Body of pancreas (tissue), 4 donors: ENCODE measurements around the gene KRT33A. TPM values are rescaled to one million over a fixed set of nuclear protein-coding genes. Genes with fewer than 3 reads are reported as not detected.
"Not testable (repeated sequence)": the region's sequence is repeated elsewhere in the genome, so short reads cannot be mapped to it uniquely, and the experiment has no call there.

Experiments
- ATAC-seq: fragments of 150-250 bp; one replicate; pipeline ENCODE4 v1.9.1; 2016
- DNase-seq, 4 donors: peaks; one replicate each; pipeline ENCODE4 v3.0.0-alpha.2; 2019
- H3K27ac ChIP-seq, 4 donors: fragments of 200-600 bp; sonication (generic); 1 replicate in 3 of 4; 2 replicates in 1 of 4; pipeline versions ENCODE4 v1.5.1 to v1.6.1; 2016 to 2019; ENCODE audit warnings: mild to moderate bottlenecking in 1 of 4, mixed read lengths in 1 of 4, moderate library complexity in 1 of 4
- H3K27me3 ChIP-seq, 2 donors: fragments of 200-600 bp; sonication (generic); one replicate each; pipeline ENCODE4 v1.6.0; 2016; ENCODE audit warnings: mild to moderate bottlenecking in 1 of 2
- H3K36me3 ChIP-seq, 2 donors: fragments of 200-600 bp; sonication (generic); replicated peaks in 1 of 2; 2 replicates each; pipeline ENCODE4 v1.5.1; 2016; ENCODE audit warnings: low read depth in 2 of 2; ENCODE audit not compliant: insufficient read depth in 1 of 2
- H3K4me1 ChIP-seq: fragments of 200-600 bp; sonication (generic); one replicate; pipeline ENCODE4 v1.6.0; 2016
- H3K4me3 ChIP-seq, 2 donors: fragments of 200-600 bp; sonication (generic); 1 replicate in 1 of 2; 2 replicates in 1 of 2; pipeline ENCODE4 v1.5.1; 2016 to 2019
- H3K9me3 ChIP-seq, 3 donors: fragments of 200-600 bp; sonication (generic); 1 replicate in 2 of 3; 2 replicates in 1 of 3; pipeline ENCODE4 v1.5.1; 2016
- CTCF ChIP-seq, 7 experiments: fragments of 450-650 bp in 4 of 7; fragments of 200-600 bp in 3 of 7; sonication (generic) in 3 of 7; IDR thresholded peaks; one replicate each; pipeline ENCODE4 v1.5.1; 2016 to 2019; ENCODE audit warnings: antibody characterized with exemption in 7 of 7
- POLR2A ChIP-seq, 3 donors: fragments of 450-650 bp; IDR thresholded peaks; one replicate each; pipeline ENCODE4 v1.6.1; 2016; ENCODE audit warnings: antibody characterized with exemption in 3 of 3, mild to moderate bottlenecking in 2 of 3
- WGBS, 2 donors: methylation state at CpG; one replicate each; pipeline ENCODE4 v1.1.5; 2017; 5-methylcytosine and 5-hydroxymethylcytosine counted together
- intact Hi-C: fragments of 100-400 bp; cut with DNase I; formaldehyde crosslinking; loops from one replicate; pipeline ENCODE4 v1.15.1; 2023
- total RNA-seq, 2 donors: library from RNA; depleted of rRNA; stranded (reverse); fragments of >200 nt; gene quantifications; one replicate each; pipeline ENCODE4 v1.1.0, GENCODE V29; 2016

Gene KRT33A
- total RNA-seq = not detected

- H3K36me3 ChIP-seq, H3K27ac ChIP-seq, H3K9me3 ChIP-seq, H3K27me3 ChIP-seq, ATAC-seq, H3K4me1 ChIP-seq, H3K4me3 ChIP-seq, intact Hi-C loops, DNase-seq: not testable (repeated sequence)
- 79 to 86% methylated on average over 15 of the region's 16 CpGs for WGBS, 2 donors
Observed at GRCh38 chr17:41350381-41350878, at the start of gene KRT33A. KRT33A (minus strand) TSS chr17:41350828; CDS start chr17:41350767, 61 bp downstream.

DNA sequence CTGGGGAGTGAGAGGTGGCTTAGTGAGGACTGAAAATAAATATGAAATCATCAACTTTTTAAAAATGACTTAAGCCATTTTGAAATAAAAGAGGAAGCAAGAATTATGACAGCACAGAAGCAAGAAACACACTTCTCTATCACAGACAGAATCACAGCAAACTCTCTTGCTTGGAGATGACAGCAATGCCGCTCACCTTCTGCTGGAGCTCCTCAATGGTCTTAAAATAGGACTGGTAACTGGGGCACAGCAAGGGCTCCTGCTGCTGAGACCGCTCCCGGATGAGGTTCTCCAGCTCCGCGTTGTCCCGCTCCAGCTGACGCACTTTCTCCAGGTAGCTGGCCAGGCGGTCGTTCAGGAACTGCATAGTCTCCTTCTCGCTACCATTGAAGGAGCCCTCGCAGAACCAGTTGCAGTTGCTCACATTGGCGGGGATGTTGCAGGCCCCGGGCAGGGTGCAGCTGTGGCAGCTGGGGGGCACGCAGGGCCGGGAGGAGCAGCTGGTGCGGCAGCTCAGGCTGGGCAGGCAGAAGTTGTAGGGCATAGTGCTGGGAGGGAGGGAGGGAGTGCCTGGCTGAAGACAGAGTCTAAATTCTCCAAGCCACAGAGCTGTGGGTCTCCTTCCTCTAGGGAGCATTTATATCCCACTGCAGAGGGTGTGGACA, 46.5 kb upstream of the KRT33A start, which contains the start of gene KRT31:
KRT31 (minus strand) TSS at position 613 of the 665 bp plus-strand sequence; CDS start at position 544, 69 bp downstream.
- intact Hi-C loops = no loop called here
- ATAC-seq = no peak
- no peaks in the 10 kb centered on the region for H3K9me3 ChIP-seq

DNA sequence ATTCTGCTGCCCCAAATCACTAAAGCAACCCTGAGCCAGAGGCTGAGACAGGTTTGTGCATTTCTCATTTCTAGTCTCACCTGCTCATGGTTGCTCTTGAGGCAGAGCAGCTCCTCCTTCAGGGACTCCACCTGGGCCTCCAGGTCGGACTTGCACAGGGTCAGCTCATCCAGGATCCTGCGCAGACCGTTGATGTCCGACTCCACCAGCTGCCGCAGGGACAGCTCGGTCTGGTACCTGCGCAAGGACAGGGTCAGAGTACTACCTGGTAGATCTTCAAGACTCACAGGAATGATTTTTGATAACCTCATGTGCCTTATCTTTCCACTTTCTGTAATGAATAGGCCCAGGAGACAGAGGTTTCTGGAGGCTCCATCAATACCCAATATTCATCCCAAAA, 45.7 kb upstream of the KRT33A start:
- Histone ChIP-seq H3K36me3 (no peaks in the 10 kb centered on the region), H3K4me1 (no peaks in the 10 kb centered on the region), H3K27me3 (no peaks in the 10 kb centered on the region), H3K4me3 (no peak overlapping the region), H3K9me3 (no peaks in the 10 kb centered on the region), H3K27ac (no peak overlapping the region)
- ATAC-seq = no peak
- TF ChIP-seq CTCF (IDR thresholded peaks at IDR 0.05) = no peak
- TF ChIP-seq POLR2A (IDR thresholded peaks at IDR 0.05) = no peak
- no peak for DNase-seq
- intact Hi-C loops = no loop called here
- WGBS, 2 donors = 87% methylated on average over 7 of the region's 7 CpGs

More for the DNA sequence above, 46.5 kb upstream of the KRT33A start, which contains the start of gene KRT31:
- DNase-seq = no peak
- no peak within 1 kb of the TSS for H3K27ac ChIP-seq
- no peak within 1 kb of the TSS for H3K4me3 ChIP-seq
- TF ChIP-seq POLR2A (IDR thresholded peaks at IDR 0.05) = no peak
- TF ChIP-seq CTCF (IDR thresholded peaks at IDR 0.05) = no peak
- no peaks in the 10 kb centered on the region for H3K4me1 ChIP-seq
- WGBS, 2 donors = 80 to 82% methylated on average over 16 of the region's 16 CpGs
- H3K36me3 ChIP-seq = no peaks in the 10 kb centered on the region
- no peaks in the 10 kb centered on the region for H3K27me3 ChIP-seq

GRCh38 chr17:41395611-41396010, 45.0 kb upstream of the KRT33A start:
- no peak for TF ChIP-seq CTCF (IDR thresholded peaks at IDR 0.05)
- TF ChIP-seq POLR2A (IDR thresholded peaks at IDR 0.05) = no peak
- Histone ChIP-seq H3K9me3 (no peaks in the 10 kb centered on the region), H3K27me3 (no peaks in the 10 kb centered on the region), H3K36me3 (no peaks in the 10 kb centered on the region), H3K27ac (no peak overlapping the region), H3K4me1 (no peaks in the 10 kb centered on the region), H3K4me3 (no peak overlapping the region)
- intact Hi-C loops = no loop called here
- ATAC-seq (no peak), DNase-seq (no peak)
- 63 to 93% methylated on average over 1 of the region's 1 CpG for WGBS, 2 donors

DNA sequence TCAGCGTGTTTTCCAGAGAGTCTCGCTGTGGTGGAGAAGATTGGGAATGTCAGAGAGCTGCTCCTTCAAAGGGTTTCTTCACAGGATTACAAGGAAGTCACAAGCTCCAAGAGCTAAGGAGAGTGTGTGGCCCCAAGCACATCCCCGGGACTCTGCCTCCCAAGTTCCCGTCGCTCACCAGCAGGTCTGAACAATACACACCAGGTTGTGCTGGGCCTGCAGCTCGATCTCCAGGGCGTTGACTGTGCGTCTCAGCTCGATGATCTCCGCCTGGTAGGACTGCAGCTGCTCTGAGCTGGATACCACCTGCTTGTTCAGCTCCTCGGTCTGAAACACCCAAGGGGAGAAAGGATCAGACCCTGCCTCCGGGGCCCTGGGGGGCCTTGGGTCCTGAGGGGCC, 44.4 kb upstream of the KRT33A start:
- 17 to 79% methylated on average over 1 to 9 of the region's 12 CpGs for WGBS, 2 donors
- intact Hi-C loops, H3K4me1 ChIP-seq: not testable (repeated sequence)

More for the DNA sequence above, 44.4 kb upstream of the KRT33A start:
- H3K27me3 ChIP-seq, H3K27ac ChIP-seq, DNase-seq, ATAC-seq, H3K4me3 ChIP-seq, H3K9me3 ChIP-seq, H3K36me3 ChIP-seq: not testable (repeated sequence)
